IPS-NIHi7 (cell line): ENCODE measurements around the gene GABARAP.

Source experiments
- DNase-seq: peaks from one replicate; pipeline ENCODE4 v3.0.0; 2012; ENCODE audit warnings: mixed read lengths; ENCODE audit errors: extremely low spot score

Gene GABARAP

GRCh38 chr17:7222093-7222971, 19.9 kb downstream of the GABARAP start:
- no peak for DNase-seq

- no peak for DNase-seq
These were observed 20.8 kb downstream of the GABARAP start for GRCh38 chr17:7221278-7222092.

GRCh38 chr17:7220593-7221277, 21.5 kb downstream of the GABARAP start:
- DNase-seq: no peak

DNA sequence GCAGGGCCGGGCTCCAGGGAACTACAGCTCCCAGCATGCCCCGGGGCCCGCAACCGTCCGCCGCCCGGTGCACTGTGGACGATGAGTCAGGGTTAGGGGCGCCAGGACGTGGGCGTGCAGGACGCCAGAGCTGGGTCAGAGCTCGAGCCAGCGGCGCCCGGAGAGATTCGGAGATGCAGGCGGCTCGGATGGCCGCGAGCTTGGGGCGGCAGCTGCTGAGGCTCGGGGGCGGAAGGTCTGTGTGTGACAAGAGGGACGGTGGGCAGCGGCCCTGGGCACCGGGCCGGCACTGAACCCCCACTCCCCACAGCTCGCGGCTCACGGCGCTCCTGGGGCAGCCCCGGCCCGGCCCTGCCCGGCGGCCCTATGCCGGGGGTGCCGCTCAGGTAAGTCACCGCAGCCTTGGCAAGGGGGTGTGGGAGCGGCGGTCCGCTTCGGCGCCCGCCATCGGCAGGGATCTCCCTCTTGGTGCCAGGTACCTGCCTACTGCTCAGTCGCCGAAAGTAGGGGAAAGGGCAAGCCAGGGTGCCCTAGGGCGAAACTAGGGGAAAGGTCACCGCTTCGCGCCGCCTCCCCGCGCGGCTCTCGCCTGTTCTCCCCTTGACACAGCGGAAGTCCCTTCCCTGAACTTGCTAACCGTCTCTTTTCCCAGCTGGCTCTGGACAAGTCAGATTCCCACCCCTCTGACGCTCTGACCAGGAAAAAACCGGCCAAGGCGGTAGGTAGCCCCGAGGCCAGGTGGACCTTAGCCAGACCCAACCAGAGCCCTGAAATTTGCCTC, 22.2 kb downstream of the GABARAP start, which contains the start of the genes ACADVL and DLG4:
Gene ACADVL, plus strand, starts transcription at position 127 of the 781 bp plus-strand sequence. Its CDS starts 47 bp downstream, at position 174.
Gene DLG4, minus strand, starts transcription at position 25 of the 781 bp plus-strand sequence.
- peak; percentile 83 for DNase-seq

- DNase-seq: no peak
These were observed 22.9 kb downstream of the GABARAP start for GRCh38 chr17:7219229-7219811.

- DNase-seq: no peak
These were observed 23.5 kb downstream of the GABARAP start for GRCh38 chr17:7218758-7219157.

DNA sequence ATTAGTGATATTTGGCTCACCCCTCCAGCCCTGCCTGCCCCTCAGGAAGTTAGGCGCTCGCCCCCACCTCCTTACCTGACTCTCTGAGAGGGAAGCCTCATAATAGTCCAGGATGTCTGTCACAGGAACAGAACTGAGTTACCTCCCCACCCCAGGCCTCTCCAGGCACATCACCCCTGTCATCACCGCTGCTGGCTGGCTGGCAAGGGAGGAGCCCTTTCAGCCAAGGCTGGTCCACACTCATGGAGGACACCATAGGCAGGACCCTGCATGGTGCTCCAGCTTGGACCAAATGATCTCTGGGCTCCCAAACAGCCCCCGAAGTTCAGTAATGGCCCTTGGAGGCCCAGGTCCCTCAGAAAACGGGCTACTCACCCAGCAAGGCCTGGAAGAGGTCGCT, 24.1 kb downstream of the GABARAP start:
- DNase-seq: no peak

DNA sequence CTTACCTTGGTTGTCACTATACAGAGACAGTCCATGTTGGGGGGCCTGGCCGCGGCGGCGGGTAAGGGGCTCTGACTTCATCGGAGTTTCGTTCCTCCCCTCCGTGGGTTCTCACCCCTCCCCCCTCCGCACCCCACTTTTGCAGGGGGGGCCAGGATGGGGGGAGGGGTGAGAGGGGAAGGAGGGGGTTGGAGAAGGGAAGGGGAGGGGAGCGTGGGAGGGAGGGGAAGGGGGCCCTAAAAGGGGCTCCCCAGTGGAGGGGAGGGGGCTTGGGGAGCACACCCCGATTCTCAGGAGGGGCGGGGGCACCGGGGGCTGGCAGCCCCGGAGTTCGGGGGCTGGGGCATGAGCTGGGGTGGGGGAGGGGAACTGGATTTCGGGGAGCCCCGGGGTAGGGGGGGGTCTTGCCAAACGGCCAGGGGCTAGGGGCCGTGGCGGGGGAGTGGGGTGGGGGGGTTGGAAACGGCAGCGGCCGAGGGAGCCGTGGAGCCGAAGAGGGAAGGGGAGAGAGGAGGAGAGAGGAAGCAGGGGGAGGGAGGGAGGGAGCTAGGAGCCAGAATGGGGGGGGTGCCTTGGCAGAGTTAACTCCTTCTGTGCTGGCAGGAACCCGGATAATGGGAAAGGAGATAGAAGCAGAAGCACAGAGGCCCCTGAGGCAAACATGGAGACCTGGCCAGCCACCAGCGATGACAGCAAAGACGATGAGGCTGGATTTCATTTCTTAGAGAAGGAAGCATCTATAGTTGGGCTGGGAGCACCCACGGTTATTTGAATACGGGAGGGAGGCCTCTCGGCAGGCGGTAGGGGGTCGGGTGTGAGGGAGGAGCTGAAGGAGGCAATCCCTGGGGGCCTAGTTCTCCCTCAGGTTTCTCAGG, 24.9 kb downstream of the GABARAP start:
- DNase-seq: no peak

DNA sequence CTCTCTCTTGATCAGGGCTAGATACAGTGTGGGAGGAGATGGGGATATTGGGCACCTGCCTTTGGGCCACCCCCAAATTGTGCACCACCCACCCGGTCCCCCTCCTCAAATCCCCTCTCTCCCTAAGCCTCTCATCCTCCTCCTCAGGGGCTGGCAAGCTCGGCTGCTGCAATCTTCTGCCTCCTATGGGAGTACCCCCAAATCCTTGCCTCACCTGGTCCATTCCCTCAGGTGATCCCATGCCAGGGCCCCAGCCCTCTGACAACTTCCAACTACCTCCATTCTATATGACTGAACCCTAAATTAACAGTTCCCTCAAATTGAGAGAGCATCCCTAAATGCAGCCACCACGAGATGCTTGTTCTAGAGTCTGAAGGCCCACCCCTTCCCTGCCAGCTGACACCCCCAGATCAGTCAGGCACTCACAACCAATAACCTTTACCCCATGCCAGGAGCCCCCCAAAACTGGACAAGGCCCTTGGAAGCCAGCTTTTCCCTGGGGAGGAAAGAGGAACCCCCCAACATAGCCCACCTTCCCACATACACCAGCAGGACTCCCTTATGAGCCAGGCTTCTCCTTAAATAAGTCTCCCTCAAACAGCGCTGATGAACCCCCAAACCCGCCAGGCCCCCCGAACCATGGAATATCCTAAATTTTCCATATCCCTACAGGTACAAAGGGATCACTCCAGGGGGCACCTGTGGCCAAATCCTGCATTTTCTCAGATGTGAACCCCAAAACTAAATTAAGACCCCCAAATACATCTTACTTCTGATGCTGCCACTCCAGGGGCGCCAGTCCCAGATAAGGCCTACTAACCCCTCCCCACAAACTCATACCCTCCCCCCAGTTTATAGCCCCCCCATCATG, 25.8 kb downstream of the GABARAP start:
- DNase-seq: no peak

- DNase-seq: no peak
These were observed 26.5 kb downstream of the GABARAP start for GRCh38 chr17:7215652-7216180.

- DNase-seq: no peak
These were observed 27.1 kb downstream of the GABARAP start for GRCh38 chr17:7215136-7215638.

DNA sequence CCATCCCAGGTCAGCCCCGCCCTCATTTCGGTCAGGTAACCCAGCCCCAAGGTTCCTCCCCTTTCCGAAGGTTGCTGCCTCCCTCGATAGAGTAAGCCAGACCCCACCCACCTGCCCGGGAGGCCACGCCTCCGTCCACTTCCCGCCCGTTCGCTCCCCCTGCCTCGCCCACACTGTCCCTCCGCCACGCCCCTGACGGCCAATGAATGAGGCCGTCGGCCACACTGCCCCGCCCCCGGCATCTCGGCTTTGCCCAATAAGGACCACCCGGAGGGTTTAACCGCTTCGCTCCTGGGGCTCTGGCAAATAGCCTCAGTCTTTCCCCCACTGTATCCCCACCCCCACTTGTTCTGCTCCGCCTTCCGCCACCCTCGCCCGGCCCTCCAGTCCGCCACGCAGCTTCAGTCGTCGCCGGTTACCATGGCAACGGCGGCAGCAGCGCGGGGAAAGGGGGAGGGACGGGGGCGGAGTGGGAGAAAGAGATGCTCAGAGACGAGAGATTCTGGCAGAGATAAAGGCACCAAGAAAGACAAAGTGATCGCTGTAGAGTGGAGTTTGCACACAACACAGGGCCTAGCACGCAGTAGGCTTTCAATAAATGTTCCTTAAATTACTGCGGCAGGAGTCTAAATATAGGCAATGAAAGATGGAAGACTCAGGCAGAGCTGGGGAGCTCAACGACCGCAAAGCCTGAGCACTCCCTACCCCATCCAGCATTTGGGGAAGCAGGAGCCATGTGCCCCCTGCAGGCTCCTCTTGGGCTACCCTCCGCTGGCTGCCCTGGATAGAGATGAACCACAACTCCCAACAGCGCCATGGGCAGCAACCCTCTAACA, 27.7 kb downstream of the GABARAP start:
- peak; percentile 92 for DNase-seq

DNA sequence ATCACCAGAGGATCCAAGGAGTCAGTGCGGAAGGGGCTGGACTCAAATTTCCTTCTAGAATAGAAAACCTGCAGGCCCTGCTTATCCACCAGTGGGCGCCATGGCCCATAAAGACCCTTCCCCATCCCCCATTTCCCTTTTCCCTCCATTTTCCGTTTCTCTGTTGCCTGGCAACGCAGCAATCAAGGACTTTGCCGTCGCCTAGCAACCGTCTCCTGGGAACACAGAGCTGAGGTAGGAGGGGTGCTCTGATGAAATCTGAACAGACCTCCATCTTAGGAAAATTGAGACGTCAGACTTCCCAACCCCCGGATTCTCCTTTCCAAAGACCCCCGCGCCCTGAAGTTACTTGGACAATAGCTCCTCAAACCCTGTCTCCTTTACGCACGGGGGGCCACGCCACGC, 28.4 kb downstream of the GABARAP start:
- DNase-seq: peak; percentile 76

GRCh38 chr17:7211491-7212273, 30.6 kb downstream of the GABARAP start:
- no peak for DNase-seq

DNA sequence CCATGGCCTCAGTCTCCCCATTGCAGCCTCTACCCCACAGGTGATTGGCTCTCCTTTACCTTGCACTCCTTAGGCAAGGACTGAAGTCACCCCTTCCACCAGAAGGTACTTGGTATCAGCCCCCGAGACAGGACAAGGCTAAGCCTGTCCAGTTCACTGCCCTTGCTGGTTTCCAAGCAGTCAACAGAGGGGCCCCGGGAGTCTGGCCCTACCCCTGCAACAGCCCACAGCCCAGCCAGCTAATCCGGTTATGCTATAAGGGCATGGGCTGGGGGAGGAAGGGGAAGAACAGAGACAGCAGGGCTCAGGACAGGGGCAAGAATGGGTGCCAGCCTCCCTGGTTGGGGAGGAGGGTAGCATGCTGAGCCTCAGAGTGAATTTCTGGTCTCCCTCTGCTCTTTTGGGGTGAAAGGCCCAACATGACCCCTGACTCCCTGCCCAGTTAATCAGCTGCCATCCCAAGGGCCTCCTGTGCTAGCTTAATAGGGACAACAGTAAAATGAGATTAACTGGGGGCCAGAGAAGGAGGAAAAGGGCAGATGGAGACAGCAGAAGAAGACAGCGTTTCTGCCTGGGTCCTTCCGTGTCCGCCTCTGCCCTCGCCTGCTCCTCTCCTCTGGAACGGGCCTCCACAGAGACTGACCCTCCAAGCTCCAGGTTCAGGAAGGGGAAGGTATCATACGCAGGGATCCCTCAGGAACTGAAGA, 33.3 kb downstream of the GABARAP start:
- DNase-seq: no peak

- peak; percentile 54 for DNase-seq
These were observed 34.1 kb downstream of the GABARAP start for GRCh38 chr17:7208027-7208571.
